Loucy (cell line): ENCODE results near the gene CAMSAP1.

Experiments
- H2AFZ ChIP-seq: fragments of 200-600 bp; sonication (generic); 2 replicates; pipeline ENCODE4 v1.6.0; 2016; ENCODE audit warnings: antibody characterized with exemption, mild to moderate bottlenecking, low read length, moderate library complexity
- H3F3A ChIP-seq: fragments of 200-600 bp; 2 replicates; pipeline ENCODE4 v1.6.0; 2016; ENCODE audit warnings: antibody characterized with exemption, low read depth, mild to moderate bottlenecking
- H3K27me3 ChIP-seq: fragments of 200-600 bp; sonication (generic); 2 replicates; pipeline ENCODE4 v1.6.1; 2014; ENCODE audit warnings: low read length, mild to moderate bottlenecking; ENCODE audit not compliant: insufficient read depth, poor library complexity, severe bottlenecking
- H3K36me3 ChIP-seq: fragments of 200-600 bp; sonication (generic); 2 replicates; pipeline ENCODE4 v1.6.1; 2016; ENCODE audit warnings: low read length; ENCODE audit not compliant: insufficient read depth
- H3K4me1 ChIP-seq: fragments of 200-600 bp; sonication (generic); 2 replicates; pipeline ENCODE4 v1.5.1; 2014; ENCODE audit warnings: low read length, mild to moderate bottlenecking; ENCODE audit not compliant: insufficient read depth, poor library complexity, severe bottlenecking
- H3K4me2 ChIP-seq: fragments of 200-600 bp; sonication (generic); 2 replicates; pipeline ENCODE4 v1.6.0; 2014; ENCODE audit warnings: antibody characterized with exemption, low read length, low read depth, mild to moderate bottlenecking; ENCODE audit not compliant: poor library complexity, severe bottlenecking
- H3K4me3 ChIP-seq: fragments of 200-600 bp; sonication (generic); 2 replicates; pipeline ENCODE4 v1.5.1; 2014; ENCODE audit warnings: low read length, mild to moderate bottlenecking, mixed read lengths; ENCODE audit not compliant: poor library complexity, severe bottlenecking
- H3K79me2 ChIP-seq: fragments of 200-600 bp; sonication (generic); 2 replicates; pipeline ENCODE4 v1.6.1; 2014; ENCODE audit warnings: low read length; ENCODE audit not compliant: insufficient read depth
- H3K9ac ChIP-seq: fragments of 200-600 bp; sonication (generic); 2 replicates; pipeline ENCODE4 v1.6.0; 2014; ENCODE audit warnings: mild to moderate bottlenecking, low read depth, low read length, moderate library complexity; ENCODE audit not compliant: poor library complexity, severe bottlenecking
- H3K9me2 ChIP-seq: fragments of 200-600 bp; sonication (generic); replicated peaks from 2 replicates; pipeline ENCODE4 v1.6.1; 2016; ENCODE audit warnings: low read depth, low read length, mixed read lengths
- H3K9me3 ChIP-seq: fragments of 200-600 bp; sonication (generic); 2 replicates; pipeline ENCODE4 v1.6.1; 2014; ENCODE audit warnings: mild to moderate bottlenecking, antibody characterized with exemption, low read length, low read depth; ENCODE audit not compliant: insufficient read depth
- H4K20me1 ChIP-seq: fragments of 200-600 bp; sonication (generic); 2 replicates; pipeline ENCODE4 v1.6.0; 2014; ENCODE audit warnings: antibody characterized with exemption, low read length, mild to moderate bottlenecking; ENCODE audit not compliant: insufficient read depth, poor library complexity, severe bottlenecking
- CTCF ChIP-seq: fragments of 200-600 bp; sonication (generic); conservative IDR thresholded peaks from 2 replicates; pipeline ENCODE4 v1.5.1; 2014; ENCODE audit warnings: mild to moderate bottlenecking, antibody characterized with exemption, low read length
- EZH2phosphoT487 ChIP-seq: fragments of 200-600 bp; IDR thresholded peaks from 2 replicates; pipeline ENCODE4 v1.6.1; 2018; ENCODE audit warnings: antibody characterized with exemption, mild to moderate bottlenecking, moderate library complexity, borderline replicate concordance

Gene CAMSAP1

DNA sequence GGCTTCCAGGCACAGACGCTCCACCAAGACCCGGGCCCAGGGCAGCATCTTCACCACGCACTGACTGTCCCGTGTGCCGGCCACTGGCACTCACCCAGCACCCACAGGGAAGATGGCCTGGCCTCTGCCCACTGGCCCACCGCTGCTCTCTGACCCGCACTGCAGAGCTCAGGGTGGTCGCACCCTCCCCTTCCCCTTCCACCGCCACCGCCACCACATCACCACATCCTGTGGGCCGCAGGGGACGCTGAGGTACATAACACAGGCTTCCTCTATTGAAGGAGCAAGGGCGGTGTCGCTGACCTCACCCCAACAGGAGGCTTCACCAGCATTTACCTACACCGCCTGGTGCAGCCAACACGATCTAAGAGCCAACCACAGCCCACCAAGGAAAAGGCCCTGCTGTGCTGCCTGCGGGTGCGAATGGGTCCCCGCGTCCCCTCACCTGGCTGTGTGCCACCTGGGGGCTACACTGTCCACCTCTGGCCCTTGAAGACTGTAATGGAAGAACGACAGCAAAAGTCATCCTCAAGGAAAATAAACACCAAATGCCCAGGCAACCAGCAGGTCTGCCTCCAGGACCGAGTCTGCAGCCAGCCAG, 101.8 kb downstream of the CAMSAP1 start:
- Histone ChIP-seq H3K4me1 (peaks cover 5% of the 10 kb centered on the region), H3K36me3 (peaks cover 16% of the 10 kb centered on the region; the same call in 1 of the 2 replicates), H3K9me3 (no peaks in the 10 kb centered on the region), H3K27me3 (no peaks in the 10 kb centered on the region), H3F3A (no peaks in the 10 kb centered on the region), H3K79me2 (no peaks in the 10 kb centered on the region), H3K4me2 (no peak overlapping the region), H3K4me3 (no peak overlapping the region), H3K9ac (no peak overlapping the region), H2AFZ (no peak overlapping the region), H3K9me2 (no peaks in the 10 kb centered on the region), H4K20me1 (no peaks in the 10 kb centered on the region)
- no peak for TF ChIP-seq EZH2phosphoT487
- no peak for TF ChIP-seq CTCF

GRCh38 chr9:135804581-135805421, 102.5 kb downstream of the CAMSAP1 start:
- H3K4me1 ChIP-seq = peaks cover 5% of the 10 kb centered on the region
- no peak overlapping the region for H3K9ac ChIP-seq
- H4K20me1 ChIP-seq = no peaks in the 10 kb centered on the region
- no peak overlapping the region for H3K4me3 ChIP-seq
- no peaks in the 10 kb centered on the region for H3K79me2 ChIP-seq
- no peaks in the 10 kb centered on the region for H3K27me3 ChIP-seq
- H2AFZ ChIP-seq = no peak overlapping the region
- TF ChIP-seq EZH2phosphoT487 (no peak), CTCF (peak; percentile 36; the same call in 1 of the 2 replicates)
- H3K36me3 ChIP-seq = peaks cover 8% of the 10 kb centered on the region; the same call in 1 of the 2 replicates
- H3K9me2 ChIP-seq = no peaks in the 10 kb centered on the region
- H3K9me3 ChIP-seq = no peaks in the 10 kb centered on the region
- no peaks in the 10 kb centered on the region for H3F3A ChIP-seq
- H3K4me2 ChIP-seq = no peak overlapping the region

DNA sequence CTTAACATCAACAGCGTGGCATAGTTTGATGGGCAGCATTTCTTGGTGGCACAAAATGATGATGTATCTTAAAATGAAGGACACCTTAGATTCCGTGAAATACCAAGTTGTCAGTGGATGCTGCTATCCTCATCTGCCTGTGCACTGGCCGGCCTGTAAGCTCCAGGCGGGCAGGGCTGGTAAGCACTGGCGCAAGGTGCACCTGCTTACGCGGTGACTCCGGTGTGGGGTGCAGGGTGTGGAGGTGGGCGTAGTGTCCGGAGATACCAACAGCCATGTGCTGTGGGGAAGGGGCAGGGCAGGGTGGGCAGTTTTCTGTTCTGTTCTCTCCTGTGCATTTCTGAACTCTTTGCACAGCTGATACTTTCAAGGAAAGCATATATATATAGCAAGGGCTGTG, 103.9 kb downstream of the CAMSAP1 start:
- Histone ChIP-seq H3K27me3 (no peaks in the 10 kb centered on the region), H3K4me1 (peaks cover 5% of the 10 kb centered on the region), H3K4me2 (no peak overlapping the region), H2AFZ (no peak overlapping the region), H3K36me3 (no peaks in the 10 kb centered on the region), H3F3A (no peaks in the 10 kb centered on the region), H4K20me1 (no peaks in the 10 kb centered on the region), H3K9me3 (no peaks in the 10 kb centered on the region), H3K4me3 (no peak overlapping the region), H3K9me2 (no peaks in the 10 kb centered on the region), H3K9ac (no peak overlapping the region), H3K79me2 (no peaks in the 10 kb centered on the region)
- TF ChIP-seq CTCF (no peak), EZH2phosphoT487 (no peak)
